ENCODE measurements around the gene APBB2.

APBB2 gene

GRCh38 chr4:41214136-41214824 lies at the start of gene APBB2:
APBB2 (minus strand) TSS chr4:41214542; CDS start chr4:41033254, 181,288 bp downstream.
- peak; percentile 41 for DNase-seq

- DNase-seq, result no peak
These were observed 47.9 kb upstream of the APBB2 start for GRCh38 chr4:41262198-41262597.

GRCh38 chr4:41260116-41260733 lies 45.9 kb upstream of the APBB2 start:
- no peak for DNase-seq

- no peak for DNase-seq
These were observed 44.4 kb upstream of the APBB2 start for GRCh38 chr4:41258783-41259182.

- DNase-seq, result no peak
These were observed 43.6 kb upstream of the APBB2 start for GRCh38 chr4:41257906-41258305.

- no peak for DNase-seq
These were observed 43.0 kb upstream of the APBB2 start for GRCh38 chr4:41257257-41257901.

- peak; percentile 72 for DNase-seq
These were observed 42.5 kb upstream of the APBB2 start, which contains the start of gene UCHL1 for GRCh38 chr4:41256740-41257256. UCHL1 (plus strand) TSS chr4:41256928; CDS start chr4:41256977, 49 bp downstream.

- peak; percentile 2 for DNase-seq
These were observed 41.9 kb upstream of the APBB2 start for GRCh38 chr4:41256131-41256739.

- DNase-seq, result no peak
These were observed 31.6 kb upstream of the APBB2 start for GRCh38 chr4:41245983-41246382.

- DNase-seq, result no peak
These were observed 27.6 kb upstream of the APBB2 start for GRCh38 chr4:41241919-41242318.

- DNase-seq, result no peak
These were observed 22.2 kb upstream of the APBB2 start for GRCh38 chr4:41236508-41236907.

- no peak for DNase-seq
These were observed 21.7 kb upstream of the APBB2 start for GRCh38 chr4:41236032-41236431.

GRCh38 chr4:41232856-41233255 lies 18.5 kb upstream of the APBB2 start:
- no peak for DNase-seq

- DNase-seq, result no peak
These were observed 18.1 kb upstream of the APBB2 start for GRCh38 chr4:41232406-41232805.

GRCh38 chr4:41227902-41228301 lies 13.6 kb upstream of the APBB2 start:
- no peak for DNase-seq

GRCh38 chr4:41221850-41222645 lies 7.7 kb upstream of the APBB2 start:
- no peak for DNase-seq

- DNase-seq, result no peak
These were observed 5.1 kb upstream of the APBB2 start for GRCh38 chr4:41219421-41219950.

GRCh38 chr4:41218703-41219102 lies 4.4 kb upstream of the APBB2 start:
- no peak for DNase-seq

- no peak for DNase-seq
These were observed 3.0 kb upstream of the APBB2 start for GRCh38 chr4:41217374-41217773.

- no peak for DNase-seq
These were observed 2.6 kb upstream of the APBB2 start for GRCh38 chr4:41217020-41217333.

GRCh38 chr4:41216294-41217019 lies 2.1 kb upstream of the APBB2 start:
- DNase-seq, result peak; percentile 49

GRCh38 chr4:41215969-41216293 lies 1.6 kb upstream of the APBB2 start:
- no peak for DNase-seq
